RPMI8226 (cell line): Measurements from ENCODE around the gene SH3BP5L.

Experiments used
- DNase-seq: peaks from one replicate; pipeline ENCODE4 v3.0.0-alpha.2; 2015

SH3BP5L gene

GRCh38 chr1:248825136-248825535 is 579 bp downstream of the SH3BP5L start:
- DNase-seq = no peak

GRCh38 chr1:248824701-248825100 is 1.0 kb downstream of the SH3BP5L start:
- no peak for DNase-seq

- no peak for DNase-seq
These were observed 1.4 kb downstream of the SH3BP5L start for GRCh38 chr1:248824301-248824700.

- no peak for DNase-seq
These were observed 2.2 kb downstream of the SH3BP5L start for GRCh38 chr1:248823517-248824001.

GRCh38 chr1:248822148-248823032 is 3.3 kb downstream of the SH3BP5L start:
- no peak for DNase-seq

- no peak for DNase-seq
These were observed 4.1 kb downstream of the SH3BP5L start for GRCh38 chr1:248821641-248822040.

GRCh38 chr1:248821101-248821500 is 4.6 kb downstream of the SH3BP5L start:
- DNase-seq = no peak

- DNase-seq = no peak
These were observed 5.6 kb downstream of the SH3BP5L start for GRCh38 chr1:248820041-248820585.

- peak; percentile 67 for DNase-seq
These were observed 7.0 kb downstream of the SH3BP5L start for GRCh38 chr1:248818505-248819374.

- DNase-seq = no peak
These were observed 8.7 kb downstream of the SH3BP5L start for GRCh38 chr1:248817065-248817464.

GRCh38 chr1:248816042-248816851 is 9.5 kb downstream of the SH3BP5L start:
- DNase-seq = no peak

- no peak for DNase-seq
These were observed 10.2 kb downstream of the SH3BP5L start for GRCh38 chr1:248815407-248816034.

GRCh38 chr1:248814351-248814750 is 11.4 kb downstream of the SH3BP5L start:
- DNase-seq = no peak

- DNase-seq = no peak
These were observed 12.2 kb downstream of the SH3BP5L start for GRCh38 chr1:248813546-248813945.

GRCh38 chr1:248812736-248813425 is 12.8 kb downstream of the SH3BP5L start:
- DNase-seq = no peak

- no peak for DNase-seq
These were observed 13.9 kb downstream of the SH3BP5L start for GRCh38 chr1:248811514-248812490.

GRCh38 chr1:248810727-248811513 is 14.8 kb downstream of the SH3BP5L start:
- DNase-seq = no peak

GRCh38 chr1:248810000-248810726 is 15.6 kb downstream of the SH3BP5L start:
- DNase-seq = no peak
